GM23248 (cell line): ENCODE measurements around the gene CTH. TPM values are rescaled to one million over a fixed set of nuclear protein-coding genes. Genes with fewer than 3 reads are reported as not detected.
"Not testable (repeated sequence)": the region's sequence is repeated elsewhere in the genome, so short reads cannot be mapped to it uniquely, and the experiment has no call there.

Experiments used
- DNase-seq: peaks from one replicate; pipeline ENCODE4 v3.0.0-alpha.2; 2015
- H2AFZ ChIP-seq: fragments of 200-600 bp; sonication (generic); 2 replicates; pipeline ENCODE4 v1.6.1; 2016; ENCODE audit warnings: antibody characterized with exemption
- H3F3A ChIP-seq: fragments of 200-600 bp; sonication (generic); 2 replicates; pipeline ENCODE4 v1.6.1; 2016; ENCODE audit warnings: mild to moderate bottlenecking, antibody characterized with exemption, mixed run types; ENCODE audit not compliant: insufficient read depth
- H3K27ac ChIP-seq: fragments of 200-600 bp; sonication (generic); 2 replicates; pipeline ENCODE4 v1.5.1; 2016; ENCODE audit warnings: mild to moderate bottlenecking
- H3K27me3 ChIP-seq: fragments of 200-600 bp; sonication (generic); replicated peaks from 2 replicates; pipeline ENCODE4 v1.6.1; 2016; ENCODE audit warnings: mild to moderate bottlenecking; ENCODE audit not compliant: insufficient read depth
- H3K36me3 ChIP-seq: fragments of 200-600 bp; sonication (generic); 2 replicates; pipeline ENCODE4 v1.6.1; 2016; ENCODE audit warnings: low read depth, mild to moderate bottlenecking
- H3K4me1 ChIP-seq: fragments of 200-600 bp; sonication (generic); 2 replicates; pipeline ENCODE4 v1.6.1; 2016; ENCODE audit warnings: mild to moderate bottlenecking; ENCODE audit not compliant: insufficient read depth
- H3K4me2 ChIP-seq: fragments of 200-600 bp; sonication (generic); one replicate; pipeline ENCODE4 v1.6.1; 2016; ENCODE audit warnings: mild to moderate bottlenecking; ENCODE audit not compliant: unreplicated experiment
- H3K4me3 ChIP-seq: fragments of 200-600 bp; sonication (generic); 2 replicates; pipeline ENCODE4 v1.5.1; 2016; ENCODE audit warnings: mild to moderate bottlenecking
- H3K79me2 ChIP-seq: fragments of 200-600 bp; sonication (generic); 2 replicates; pipeline ENCODE4 v1.6.1; 2016; ENCODE audit warnings: mild to moderate bottlenecking; ENCODE audit not compliant: insufficient read depth
- H3K9ac ChIP-seq: fragments of 200-600 bp; sonication (generic); 2 replicates; pipeline ENCODE4 v1.6.1; 2016; ENCODE audit warnings: mild to moderate bottlenecking
- H3K9me2 ChIP-seq: fragments of 200-600 bp; sonication (generic); 2 replicates; pipeline ENCODE4 v1.6.1; 2016; ENCODE audit warnings: mixed run types, mild to moderate bottlenecking, moderate library complexity; ENCODE audit not compliant: insufficient read depth
- H3K9me3 ChIP-seq: fragments of 200-600 bp; sonication (generic); one replicate; pipeline ENCODE4 v1.6.1; 2017; ENCODE audit warnings: low read depth
- H4K20me1 ChIP-seq: fragments of 200-600 bp; sonication (generic); 2 replicates; pipeline ENCODE4 v1.6.0; 2016; ENCODE audit not compliant: insufficient read depth
- EZH2 ChIP-seq: fragments of 200-600 bp; sonication (generic); IDR thresholded peaks from 2 replicates; pipeline ENCODE4 v1.6.1; 2018; ENCODE audit warnings: antibody characterized with exemption, mild to moderate bottlenecking; ENCODE audit not compliant: insufficient read depth, poor library complexity, severe bottlenecking
- EZH2phosphoT487 ChIP-seq: fragments of 200-600 bp; sonication (generic); IDR thresholded peaks from 2 replicates; pipeline ENCODE4 v1.6.1; 2018; ENCODE audit warnings: antibody characterized with exemption, moderate library complexity, mild to moderate bottlenecking, low read depth; ENCODE audit not compliant: insufficient read depth
- WGBS, 2 experiments: methylation state at CpG; one replicate each; pipeline ENCODE4 v1.1.6; 2015 to 2017; ENCODE audit warnings: low lambda C conversion rate in 2 of 2, low coverage in 1 of 2; ENCODE audit errors: missing lambda C conversion rate in 2 of 2; 5-methylcytosine and 5-hydroxymethylcytosine counted together
- in situ Hi-C: fragments of 300-500 bp; cut with MboI; formaldehyde crosslinking; loops from 2 replicates; pipeline ENCODE4 v1.15.0; 2020
- polyA plus RNA-seq: library from polyadenylated mRNA; unstranded; fragments of >200 nt; fragmentation: Nextera tagmentation; extraction: Ambion mirVana; gene quantifications from 2 replicates; pipeline ENCODE4 v1.2.1, GENCODE V29; 2016
- total RNA-seq: library from RNA; depleted of rRNA; stranded (reverse); fragments of >200 nt; shearing (Covaris generic); gene quantifications from 2 replicates; pipeline ENCODE4 v1.2.3, GENCODE V29; 2014; rRNA removed

The CTH gene
- total RNA-seq (14.9 and 20.6 TPM in 2 replicates), polyA plus RNA-seq (27.1 and 28.9 TPM in 2 replicates)

DNA sequence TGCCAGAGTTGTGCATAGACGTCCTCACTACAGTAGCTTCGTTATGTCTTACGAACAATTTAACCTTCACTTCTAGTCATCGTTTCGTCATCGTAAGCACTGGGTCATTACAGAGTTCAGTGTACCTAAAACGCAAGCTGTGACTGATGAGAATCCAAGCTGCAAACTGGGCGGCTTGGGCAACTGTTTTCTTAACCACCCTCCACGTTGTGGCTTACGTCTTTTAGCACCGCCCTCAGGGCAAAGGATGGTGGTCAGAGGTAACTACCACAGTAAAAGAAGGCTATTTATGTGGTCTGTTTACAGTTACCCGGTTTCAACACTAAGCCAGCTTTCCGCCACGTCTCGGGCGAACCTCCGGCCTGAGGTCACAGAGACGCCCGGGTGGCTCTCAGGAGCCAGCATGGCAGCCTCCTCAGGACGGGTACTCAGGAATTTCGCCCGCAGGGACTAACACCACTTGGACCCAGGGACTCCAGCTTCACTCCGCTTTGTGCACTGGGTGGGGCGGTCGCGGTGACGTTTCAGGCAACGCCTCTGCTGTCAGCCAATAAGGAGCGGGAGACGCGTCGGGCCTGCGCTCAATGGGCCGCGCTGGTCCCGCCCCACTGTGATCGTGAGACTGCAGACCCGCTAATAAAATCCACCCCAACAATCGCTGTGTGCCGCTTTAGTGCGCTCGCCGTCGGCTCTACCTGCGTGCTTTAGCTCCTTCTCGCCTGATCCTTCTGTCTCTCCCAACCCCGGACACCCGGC is at the start of gene CTH:
Gene CTH (plus strand): TSS at position 665 of the 756 bp plus-strand sequence. CDS start 148 bp downstream, outside the sequence.
- Histone ChIP-seq H3K36me3 (no peaks in the 10 kb centered on the region), H3K27me3 (no peaks in the 10 kb centered on the region), H3F3A (peaks cover 16% of the 10 kb centered on the region), H3K4me1 (peaks cover 11% of the 10 kb centered on the region; the same call in 1 of the 2 replicates), H3K9me3 (no peaks in the 10 kb centered on the region), H3K4me2 (peak within 1 kb of the TSS; percentile 93), H4K20me1 (no peaks in the 10 kb centered on the region), H3K79me2 (peaks cover 42% of the 10 kb centered on the region), H3K9ac (peak within 1 kb of the TSS; percentile 97), H3K4me3 (peak within 1 kb of the TSS; percentile 98), H3K27ac (peak within 1 kb of the TSS; percentile 98), H2AFZ (peak within 1 kb of the TSS; percentile 98), H3K9me2 (no peaks in the 10 kb centered on the region)
- no peak for TF ChIP-seq EZH2phosphoT487
- no peak for TF ChIP-seq EZH2
- WGBS, 2 experiments: 1% methylated on average over 42 to 48 of the region's 48 CpGs
- in situ Hi-C loops: no loop called here
- DNase-seq: peak; percentile 99

DNA sequence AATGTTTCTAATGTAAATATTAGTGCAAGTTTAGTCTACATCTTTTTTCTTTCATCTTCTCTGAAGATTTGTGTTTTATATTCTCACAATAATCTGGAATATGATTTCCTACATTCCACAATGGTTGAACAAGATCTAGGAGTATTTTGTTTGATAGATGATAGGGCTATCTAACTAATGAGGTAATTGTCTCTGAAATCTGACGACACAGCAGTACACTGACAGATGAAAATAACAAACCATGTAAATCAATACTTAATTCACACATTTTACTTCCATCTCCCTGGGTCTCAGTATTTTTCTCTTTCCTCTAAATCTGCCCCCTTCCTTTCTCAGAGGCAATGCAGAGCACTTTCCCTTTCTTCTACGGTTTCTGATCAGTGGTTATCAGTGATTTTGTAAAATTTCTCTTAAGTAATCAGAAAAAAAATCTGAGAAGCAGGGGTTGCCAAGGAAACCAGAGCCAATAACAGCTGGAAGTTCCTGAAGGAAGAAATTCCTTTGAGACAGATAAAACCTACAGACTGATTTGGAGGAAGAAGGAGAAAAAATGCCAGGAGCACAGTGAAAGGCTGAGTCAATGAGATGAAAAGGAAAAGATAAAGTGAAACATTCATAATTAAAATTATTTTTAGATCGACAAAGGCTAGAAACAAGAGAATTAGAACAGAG is 49.2 kb upstream of the CTH start:
- peaks cover 17% of the 10 kb centered on the region for H3K4me1 ChIP-seq
- H3K9me3 ChIP-seq: no peaks in the 10 kb centered on the region
- no peak overlapping the region for H3K4me2 ChIP-seq
- H4K20me1 ChIP-seq: no peaks in the 10 kb centered on the region
- no peak overlapping the region for H3K9ac ChIP-seq
- H3K36me3 ChIP-seq: no peaks in the 10 kb centered on the region
- H3K9me2 ChIP-seq: no peaks in the 10 kb centered on the region
- no peaks in the 10 kb centered on the region for H3K79me2 ChIP-seq
- no peaks in the 10 kb centered on the region for H3F3A ChIP-seq
- no peak overlapping the region for H3K27ac ChIP-seq
- H3K27me3 ChIP-seq: no peaks in the 10 kb centered on the region
- in situ Hi-C loops: no loop called here
- 78 to 82% methylated on average over 3 of the region's 3 CpGs for WGBS, 2 experiments
- no peak overlapping the region for H3K4me3 ChIP-seq
- H2AFZ ChIP-seq: no peak overlapping the region
- no peak for TF ChIP-seq EZH2phosphoT487
- peak; percentile 30 for DNase-seq

DNA sequence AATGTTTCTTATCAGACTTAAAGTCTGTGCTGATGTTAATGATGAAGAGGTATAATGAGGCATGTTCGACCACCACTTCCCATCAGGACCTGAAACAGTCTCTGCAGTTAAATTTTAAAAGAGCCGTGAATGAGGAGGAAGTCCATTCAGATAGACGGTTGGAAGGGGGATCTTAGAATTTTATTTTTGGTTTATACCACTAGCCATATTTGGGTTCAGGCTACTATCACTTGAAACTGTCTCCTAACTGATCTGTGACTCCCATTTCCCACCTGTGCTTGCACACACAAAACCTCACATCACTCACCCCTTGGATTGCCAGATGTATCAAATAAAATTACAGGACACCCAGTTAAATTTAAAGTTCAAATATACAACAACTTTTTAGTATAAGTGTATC is 46.6 kb upstream of the CTH start:
- in situ Hi-C loops: no loop called here
- no peak overlapping the region for H2AFZ ChIP-seq
- peaks cover 10% of the 10 kb centered on the region for H3K4me1 ChIP-seq
- no peaks in the 10 kb centered on the region for H3K79me2 ChIP-seq
- no peaks in the 10 kb centered on the region for H3K27me3 ChIP-seq
- H3K9me2 ChIP-seq: no peaks in the 10 kb centered on the region
- H3K27ac ChIP-seq: no peak overlapping the region
- H3K4me3 ChIP-seq: no peak overlapping the region
- no peaks in the 10 kb centered on the region for H3K9me3 ChIP-seq
- WGBS, 2 experiments: 86 to 92% methylated on average over 3 of the region's 3 CpGs
- no peak overlapping the region for H3K4me2 ChIP-seq
- no peak overlapping the region for H3K9ac ChIP-seq
- H3F3A ChIP-seq: no peaks in the 10 kb centered on the region
- TF ChIP-seq EZH2 (no peak), EZH2phosphoT487 (no peak)
- H3K36me3 ChIP-seq: no peaks in the 10 kb centered on the region
- H4K20me1 ChIP-seq: no peaks in the 10 kb centered on the region
- DNase-seq: no peak

DNA sequence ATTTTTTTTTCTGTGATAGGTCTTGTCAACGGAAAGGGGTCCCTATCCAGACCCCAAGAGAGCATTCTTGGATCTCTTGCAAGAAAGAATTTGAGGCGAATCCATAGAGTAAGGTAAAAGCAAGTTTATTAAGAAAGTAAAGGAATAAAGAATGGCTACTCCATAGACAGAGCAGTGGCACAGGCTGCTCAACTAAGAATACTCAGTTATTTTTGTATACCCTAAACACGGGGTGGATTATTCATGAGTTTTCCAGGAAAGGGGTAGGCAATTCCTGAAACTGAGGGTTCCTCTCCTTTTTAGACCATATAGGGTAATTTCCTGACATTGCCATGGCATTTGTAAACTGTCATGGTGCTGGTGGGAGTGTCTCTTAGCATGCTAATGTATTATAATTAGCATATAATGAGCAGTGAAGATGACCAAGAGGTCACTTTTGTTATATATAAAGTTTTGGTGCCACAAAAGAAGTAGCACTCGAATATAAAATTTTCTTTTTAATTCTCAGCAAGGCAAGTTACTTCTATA is 44.6 kb upstream of the CTH start:
- H3K9me2 ChIP-seq, in situ Hi-C loops, H3K27me3 ChIP-seq, DNase-seq, H3K9ac ChIP-seq, H3K27ac ChIP-seq, H3K79me2 ChIP-seq, H2AFZ ChIP-seq, H3K4me3 ChIP-seq, H3F3A ChIP-seq, H3K36me3 ChIP-seq, H3K4me2 ChIP-seq, H3K4me1 ChIP-seq, H3K9me3 ChIP-seq, H4K20me1 ChIP-seq: not testable (repeated sequence)
- WGBS, 2 experiments: 89 to 92% methylated on average over 4 of the region's 4 CpGs

DNA sequence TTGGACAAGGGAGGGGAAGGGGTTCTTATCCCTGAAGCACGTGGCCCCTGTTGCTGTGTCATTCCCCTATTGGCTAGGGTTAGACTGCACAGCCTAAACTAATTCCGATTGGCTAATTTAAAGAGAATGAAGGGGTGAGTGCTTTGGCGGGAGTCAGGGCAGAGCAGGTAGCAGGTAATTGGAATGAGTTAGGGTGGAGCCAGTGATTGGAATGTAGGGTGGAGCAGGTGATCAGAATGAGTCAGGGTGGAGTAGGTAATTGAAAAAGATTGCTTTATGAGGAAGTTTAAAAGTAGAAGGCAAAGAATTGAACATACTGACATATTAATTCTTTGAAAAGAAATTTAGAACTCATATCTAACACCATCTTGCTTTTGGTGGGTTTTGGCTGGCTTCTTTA is 44.1 kb upstream of the CTH start:
- H3K27ac ChIP-seq, H3K27me3 ChIP-seq, H3K9me3 ChIP-seq, H3K4me3 ChIP-seq, H4K20me1 ChIP-seq, H3K36me3 ChIP-seq, H3K9ac ChIP-seq, H3K79me2 ChIP-seq, H3K4me2 ChIP-seq, in situ Hi-C loops, H2AFZ ChIP-seq, H3K9me2 ChIP-seq, H3F3A ChIP-seq, H3K4me1 ChIP-seq, DNase-seq: not testable (repeated sequence)
- 91 to 96% methylated on average over 3 of the region's 3 CpGs for WGBS, 2 experiments

DNA sequence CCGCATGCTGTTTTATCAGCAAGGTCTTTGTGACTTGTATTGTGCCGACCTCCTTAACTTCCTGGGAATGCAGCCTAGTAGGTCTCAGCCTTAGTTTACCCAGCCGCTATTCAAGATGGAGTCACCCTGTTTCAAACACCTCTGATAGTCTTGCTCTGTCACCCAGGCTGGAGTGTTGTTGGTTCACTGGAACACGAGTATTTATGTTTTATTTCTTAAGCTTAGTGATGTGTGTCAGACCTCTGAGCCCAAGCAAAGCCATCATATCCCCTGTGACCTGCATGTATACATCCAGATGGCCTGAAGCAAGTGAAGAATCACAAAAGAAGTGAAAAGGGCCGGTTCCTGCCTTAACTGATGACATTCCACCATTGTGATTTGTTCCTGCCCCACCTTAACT is 43.7 kb upstream of the CTH start:
- H3K27me3 ChIP-seq, H3K4me3 ChIP-seq, H3K79me2 ChIP-seq, H3K4me1 ChIP-seq, H3K9ac ChIP-seq, H3K27ac ChIP-seq, H4K20me1 ChIP-seq, H2AFZ ChIP-seq, H3K9me2 ChIP-seq, H3K4me2 ChIP-seq, DNase-seq, H3F3A ChIP-seq, in situ Hi-C loops, H3K36me3 ChIP-seq, H3K9me3 ChIP-seq: not testable (repeated sequence)
- 77 to 82% methylated on average over 5 of the region's 5 CpGs for WGBS, 2 experiments

DNA sequence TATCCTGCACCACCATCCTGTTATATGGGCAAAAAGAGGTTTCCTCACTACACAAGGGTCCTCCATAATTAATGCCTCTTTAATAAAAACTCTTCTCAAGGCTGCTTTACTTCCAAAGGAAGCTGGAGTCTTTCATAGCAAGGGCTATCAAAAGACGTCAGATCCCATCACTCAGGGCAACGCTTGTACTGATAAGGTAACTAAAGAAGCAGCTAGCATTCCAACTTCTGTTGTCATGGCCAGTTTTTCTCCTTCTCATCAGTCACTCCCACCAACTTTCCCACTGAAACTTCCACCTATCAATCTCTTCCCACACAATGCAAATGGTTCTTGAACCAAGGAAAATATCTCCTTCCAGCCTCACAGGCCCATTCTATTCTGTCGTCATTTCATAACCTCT is 39.5 kb upstream of the CTH start:
- H3K79me2 ChIP-seq, H3K4me1 ChIP-seq, H2AFZ ChIP-seq, H3K4me2 ChIP-seq, H3K9me2 ChIP-seq, in situ Hi-C loops, H3K9ac ChIP-seq, H3F3A ChIP-seq, H4K20me1 ChIP-seq, H3K9me3 ChIP-seq, H3K27ac ChIP-seq, H3K36me3 ChIP-seq, H3K4me3 ChIP-seq, H3K27me3 ChIP-seq, DNase-seq: not testable (repeated sequence)
- WGBS, 2 experiments: 88 to 92% methylated on average over 3 of the region's 3 CpGs
